GM12878 (cell line): Measurements from ENCODE around the gene PHC2.

Source experiments
- NFYB ChIP-seq: IDR thresholded peaks from 2 replicates; pipeline ENCODE4 v1.6.1; 2011; ENCODE audit warnings: low read depth, mild to moderate bottlenecking, low read length, improper control_type of control experiment, moderate library complexity; ENCODE audit not compliant: insufficient read depth
- NR2C2 ChIP-seq: IDR thresholded peaks from 2 replicates; pipeline ENCODE4 v1.6.1; 2011; ENCODE audit warnings: borderline replicate concordance, low read depth; ENCODE audit not compliant: control insufficient read depth, insufficient read length

GRCh38 chr1:33301273-33301984 lies 129.5 kb downstream of the PHC2 start:
- TF ChIP-seq NFYB (no peak), NR2C2 (no peak)
